ENCODE data around the gene FLOT1. TPM values are rescaled to one million over a fixed set of nuclear protein-coding genes. Genes with fewer than 3 reads are reported as not detected.

Gene FLOT1
- total and polyA plus RNA-seq, 2 of the 13 experiments (the other 11 are each of a cell fraction or from before 2014, with no cell fraction given): 82.3 to 130 TPM

DNA sequence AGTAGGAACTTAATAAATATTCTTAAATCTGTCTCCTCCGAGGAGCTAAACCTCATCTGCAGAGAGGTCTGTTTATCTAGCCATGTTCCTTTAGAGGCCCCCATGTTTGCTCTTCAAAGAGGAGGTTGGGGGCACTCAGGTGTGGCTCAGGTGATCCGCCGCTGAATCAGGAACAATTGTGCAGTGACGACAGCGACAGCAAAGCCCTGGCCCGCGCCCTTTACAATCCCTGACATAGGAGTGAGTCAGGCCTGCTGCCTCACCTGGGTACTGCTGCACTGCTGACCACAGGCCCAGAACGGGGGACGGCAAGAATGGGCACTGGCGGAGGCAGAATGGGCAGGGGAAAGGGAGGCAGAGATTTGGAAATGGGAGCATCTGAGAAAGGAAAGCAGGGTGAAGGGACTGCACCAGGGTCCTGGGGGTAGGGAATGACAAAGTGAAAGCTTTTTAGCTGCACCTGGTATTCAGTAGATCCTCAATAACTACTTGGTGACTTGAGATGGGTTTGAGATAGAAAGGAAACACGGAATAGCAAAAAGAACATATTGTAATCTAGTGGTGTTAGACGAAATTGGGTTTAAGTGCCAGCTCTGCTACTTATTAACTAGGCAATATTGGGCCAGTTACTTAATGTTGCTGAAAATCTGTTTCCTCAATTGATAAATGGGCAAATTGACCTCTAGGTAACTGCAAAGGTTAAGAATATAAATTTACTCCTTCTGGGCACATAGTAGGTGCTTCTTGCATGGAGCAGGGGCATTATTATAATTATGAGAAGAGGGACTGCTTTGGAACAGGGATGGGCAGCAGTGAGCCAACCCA is 7.3 kb upstream of the FLOT1 start (continued):
- TF ChIP-seq RBFOX2 (IDR thresholded peaks at IDR 0.05; ENCODE audit: low read depth, low read length): no peak
- TF ChIP-seq NR2F6 (IDR thresholded peaks at IDR 0.05): no peak
- peak; percentile 12; the same call in 1 of the 2 replicates for TF ChIP-seq NR2F6 (CRISPR knock-in tag; IDR thresholded peaks at IDR 0.05)
- TF ChIP-seq DNMT1 (CRISPR knock-in tag; IDR thresholded peaks at IDR 0.05): no peak
- TF ChIP-seq ZNF264 (CRISPR knock-in tag; IDR thresholded peaks at IDR 0.05): no peak
- TF ChIP-seq ARID3A (IDR thresholded peaks at IDR 0.05; ENCODE audit: low read depth, low read length): no peak
- TF ChIP-seq, protein P1, sequence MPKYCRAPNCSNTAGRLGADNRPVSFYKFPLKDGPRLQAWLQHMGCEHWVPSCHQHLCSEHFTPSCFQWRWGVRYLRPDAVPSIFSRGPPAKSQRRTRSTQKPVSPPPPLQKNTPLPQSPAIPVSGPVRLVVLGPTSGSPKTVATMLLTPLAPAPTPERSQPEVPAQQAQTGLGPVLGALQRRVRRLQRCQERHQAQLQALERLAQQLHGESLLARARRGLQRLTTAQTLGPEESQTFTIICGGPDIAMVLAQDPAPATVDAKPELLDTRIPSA (CRISPR knock-in tag; IDR thresholded peaks at IDR 0.05; ENCODE audit: borderline replicate concordance): no peak
- no peak for TF ChIP-seq KLF11 (CRISPR knock-in tag; IDR thresholded peaks at IDR 0.05)
- no peak for TF ChIP-seq ZFAT (CRISPR knock-in tag; conservative IDR thresholded peaks at IDR 0.05)
- no peak for TF ChIP-seq KDM1A (CRISPR knock-in tag; IDR thresholded peaks at IDR 0.05)
- no peak for TF ChIP-seq YY1 (IDR thresholded peaks at IDR 0.05; ENCODE audit: insufficient read depth, insufficient replicate concordance, low read depth, low read length)
- peak; percentile 93; the same call in 1 of the 2 replicates for TF ChIP-seq FIP1L1 (IDR thresholded peaks at IDR 0.05; ENCODE audit: borderline replicate concordance, insufficient read depth, low read depth, low read length)
- TF ChIP-seq ZNF766 (CRISPR knock-in tag; IDR thresholded peaks at IDR 0.05; ENCODE audit: borderline replicate concordance): no peak
- no peak; the same call in 1 of the 2 replicates for TF ChIP-seq ZNF503 (CRISPR knock-in tag; IDR thresholded peaks at IDR 0.05)
- TF ChIP-seq PHF5A (CRISPR knock-in tag; IDR thresholded peaks at IDR 0.05; ENCODE audit: low read depth, unreplicated experiment): no peak
- no peak for TF ChIP-seq RARG (CRISPR knock-in tag; IDR thresholded peaks at IDR 0.05; ENCODE audit: low read depth)
- TF ChIP-seq, protein P2, sequence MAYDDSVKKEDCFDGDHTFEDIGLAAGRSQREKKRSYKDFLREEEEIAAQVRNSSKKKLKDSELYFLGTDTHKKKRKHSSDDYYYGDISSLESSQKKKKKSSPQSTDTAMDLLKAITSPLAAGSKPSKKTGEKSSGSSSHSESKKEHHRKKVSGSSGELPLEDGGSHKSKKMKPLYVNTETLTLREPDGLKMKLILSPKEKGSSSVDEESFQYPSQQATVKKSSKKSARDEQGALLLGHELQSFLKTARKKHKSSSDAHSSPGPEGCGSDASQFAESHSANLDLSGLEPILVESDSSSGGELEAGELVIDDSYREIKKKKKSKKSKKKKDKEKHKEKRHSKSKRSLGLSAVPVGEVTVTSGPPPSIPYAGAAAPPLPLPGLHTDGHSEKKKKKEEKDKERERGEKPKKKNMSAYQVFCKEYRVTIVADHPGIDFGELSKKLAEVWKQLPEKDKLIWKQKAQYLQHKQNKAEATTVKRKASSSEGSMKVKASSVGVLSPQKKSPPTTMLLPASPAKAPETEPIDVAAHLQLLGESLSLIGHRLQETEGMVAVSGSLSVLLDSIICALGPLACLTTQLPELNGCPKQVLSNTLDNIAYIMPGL (CRISPR knock-in tag; IDR thresholded peaks at IDR 0.05; ENCODE audit: borderline replicate concordance in 1 of 2, low read depth in 1 of 2): 0 out of 4 replicates have a peak, but pooled peaks of 1 of the 2 experiments have one; percentile 10
- TF ChIP-seq, protein P3, sequence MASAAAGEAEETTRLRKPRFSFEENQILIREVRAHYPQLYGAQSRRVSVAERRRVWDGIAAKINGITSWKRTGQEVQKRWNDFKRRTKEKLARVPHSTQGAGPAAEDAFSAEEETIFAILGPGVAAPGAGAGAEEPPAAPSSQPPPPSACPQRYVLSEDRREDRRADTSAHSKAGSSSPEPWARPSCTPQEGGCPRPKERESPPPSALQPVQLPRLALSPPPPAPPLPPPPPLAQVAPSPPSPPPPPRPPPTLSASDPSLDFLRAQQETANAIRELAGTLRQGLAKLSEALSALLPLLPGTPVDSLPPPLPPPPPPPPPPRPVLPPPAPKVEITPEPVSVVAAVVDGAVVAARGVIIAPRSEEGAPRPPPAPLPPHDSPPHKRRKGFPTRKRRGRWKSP (CRISPR knock-in tag; IDR thresholded peaks at IDR 0.05): no peak; the same call in 1 of the 2 replicates
- TF ChIP-seq TCF12 (IDR thresholded peaks at IDR 0.05): no peak
- TF ChIP-seq TCF12 (CRISPR knock-in tag; IDR thresholded peaks at IDR 0.05): no peak
- no peak for TF ChIP-seq ATM (IDR thresholded peaks at IDR 0.05; ENCODE audit: borderline replicate concordance)
- no peak for TF ChIP-seq ZNF160 (CRISPR knock-in tag; IDR thresholded peaks at IDR 0.05)
